Breast epithelium (tissue), 4 donors: ENCODE data around the gene RYK. TPM values are rescaled to one million over a fixed set of nuclear protein-coding genes. Genes with fewer than 3 reads are reported as not detected.

Experiments used
- DNase-seq, 2 donors: peaks; one replicate each; pipeline ENCODE4 v3.0.0-alpha.2; 2019; ENCODE audit warnings: low spot score in 2 of 2
- H3K27ac ChIP-seq, 2 donors: fragments of 200-600 bp; sonication (generic) in 1 of 2; one replicate each; pipeline ENCODE4 v1.5.1; 2016 to 2019; ENCODE audit warnings: mild to moderate bottlenecking in 1 of 2
- H3K27me3 ChIP-seq, 2 donors: fragments of 200-600 bp; sonication (generic) in 1 of 2; one replicate each; pipeline versions ENCODE4 v1.5.1 to v1.6.0; 2017 to 2019; ENCODE audit warnings: control low read depth in 1 of 2, mild to moderate bottlenecking in 1 of 2
- H3K36me3 ChIP-seq: fragments of 200-600 bp; one replicate; pipeline ENCODE4 v1.5.1; 2019
- H3K4me1 ChIP-seq, 2 donors: fragments of 200-600 bp; sonication (generic); one replicate each; pipeline ENCODE4 v1.5.1; 2016 to 2019; ENCODE audit warnings: control low read depth in 1 of 2
- H3K4me3 ChIP-seq, 3 donors: fragments of 200-600 bp; sonication (generic); 1 replicate in 2 of 3; 2 replicates in 1 of 3; pipeline ENCODE4 v1.5.1; 2016 to 2019; ENCODE audit warnings: mild to moderate bottlenecking in 3 of 3, moderate library complexity in 2 of 3
- H3K9me3 ChIP-seq, 2 donors: fragments of 200-600 bp; sonication (generic) in 1 of 2; one replicate each; pipeline ENCODE4 v1.5.1; 2016 to 2019; ENCODE audit warnings: control low read depth in 1 of 2
- POLR2A ChIP-seq: fragments of 450-650 bp; IDR thresholded peaks from one replicate; pipeline ENCODE4 v1.6.1; 2016; ENCODE audit warnings: antibody characterized with exemption, mild to moderate bottlenecking, moderate library complexity
- POLR2AphosphoS5 ChIP-seq, 3 donors: sonication (generic); formaldehyde crosslinking; IDR thresholded peaks; one replicate each; pipeline ENCODE4 v1.6.1; 2017; ENCODE audit warnings: antibody characterized with exemption in 3 of 3
- intact Hi-C: fragments of 100-400 bp; cut with DNase I; formaldehyde crosslinking; loops from one replicate; pipeline ENCODE4 v1.15.1; 2023; ENCODE audit warnings: low total_unique reads
- total RNA-seq, 3 donors: library from RNA; depleted of rRNA; stranded (reverse); fragments of >200 nt; gene quantifications; one replicate each; pipeline ENCODE4 v1.1.0, GENCODE V29; 2016
- TF ChIP-seq, protein P1 (sequence below), 3 donors: fragments of 450-650 bp; IDR thresholded peaks; one replicate each; pipeline ENCODE4 v1.5.1; 2016 to 2017; ENCODE audit warnings: antibody characterized with exemption in 3 of 3, mild to moderate bottlenecking in 3 of 3, moderate library complexity in 3 of 3

Gene RYK
- total RNA-seq, 3 donors from 2014 or later, result 77.9 to 153 (median 150) TPM

DNA sequence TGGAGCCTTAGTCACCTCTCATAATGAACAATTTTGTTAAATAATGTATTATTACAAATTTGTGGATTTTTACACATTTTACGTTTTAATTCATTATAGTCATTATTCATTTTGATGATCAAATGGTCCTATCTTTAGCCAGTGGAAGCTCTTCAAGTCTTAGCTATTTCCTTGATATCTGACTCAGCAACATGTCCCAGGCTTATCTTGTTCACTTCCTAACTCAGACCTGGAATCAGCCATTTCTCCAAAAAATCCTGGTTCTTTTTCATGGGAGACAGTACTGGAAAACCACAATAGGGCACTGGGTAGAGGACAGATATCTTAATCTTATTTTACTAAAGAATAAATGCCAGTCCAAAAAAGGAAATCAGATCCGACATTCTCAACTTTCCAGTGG lies 56.4 kb downstream of the RYK start:
- Histone ChIP-seq H3K4me3 (no peak overlapping the region), H3K9me3 (no peaks in the 10 kb centered on the region), H3K27ac (no peak overlapping the region), H3K27me3 (no peaks in the 10 kb centered on the region), H3K4me1 (no peaks in the 10 kb centered on the region), H3K36me3 (no peaks in the 10 kb centered on the region)
- TF ChIP-seq POLR2A (no peak), POLR2AphosphoS5 (IDR thresholded peaks at IDR 0.05) (no peak)
- TF ChIP-seq, protein P1, sequence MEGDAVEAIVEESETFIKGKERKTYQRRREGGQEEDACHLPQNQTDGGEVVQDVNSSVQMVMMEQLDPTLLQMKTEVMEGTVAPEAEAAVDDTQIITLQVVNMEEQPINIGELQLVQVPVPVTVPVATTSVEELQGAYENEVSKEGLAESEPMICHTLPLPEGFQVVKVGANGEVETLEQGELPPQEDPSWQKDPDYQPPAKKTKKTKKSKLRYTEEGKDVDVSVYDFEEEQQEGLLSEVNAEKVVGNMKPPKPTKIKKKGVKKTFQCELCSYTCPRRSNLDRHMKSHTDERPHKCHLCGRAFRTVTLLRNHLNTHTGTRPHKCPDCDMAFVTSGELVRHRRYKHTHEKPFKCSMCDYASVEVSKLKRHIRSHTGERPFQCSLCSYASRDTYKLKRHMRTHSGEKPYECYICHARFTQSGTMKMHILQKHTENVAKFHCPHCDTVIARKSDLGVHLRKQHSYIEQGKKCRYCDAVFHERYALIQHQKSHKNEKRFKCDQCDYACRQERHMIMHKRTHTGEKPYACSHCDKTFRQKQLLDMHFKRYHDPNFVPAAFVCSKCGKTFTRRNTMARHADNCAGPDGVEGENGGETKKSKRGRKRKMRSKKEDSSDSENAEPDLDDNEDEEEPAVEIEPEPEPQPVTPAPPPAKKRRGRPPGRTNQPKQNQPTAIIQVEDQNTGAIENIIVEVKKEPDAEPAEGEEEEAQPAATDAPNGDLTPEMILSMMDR (IDR thresholded peaks at IDR 0.05), result no peak
- intact Hi-C loops, result no loop called here
- no peak for DNase-seq

DNA sequence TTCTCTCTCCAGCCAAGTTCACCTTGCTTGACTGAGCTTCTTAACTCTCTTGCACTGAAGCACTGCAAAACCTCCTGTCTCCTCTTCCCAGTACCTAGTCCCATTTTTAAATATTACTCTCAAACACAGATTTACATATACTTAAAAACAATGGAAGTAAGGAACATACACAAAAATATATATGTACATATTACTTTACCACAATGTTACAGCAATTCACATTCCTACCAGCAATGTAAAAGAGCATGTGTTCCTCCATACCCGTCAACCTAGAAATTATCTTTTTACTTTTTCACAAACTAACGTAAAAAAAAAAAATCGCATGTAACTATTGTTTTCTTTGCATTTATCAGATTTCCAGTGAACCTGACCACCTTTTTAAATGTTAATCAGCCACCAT lies 60.4 kb downstream of the RYK start:
- no peak for DNase-seq
- Histone ChIP-seq H3K36me3 (no peaks in the 10 kb centered on the region), H3K27ac (no peak overlapping the region), H3K9me3 (no peaks in the 10 kb centered on the region), H3K27me3 (no peaks in the 10 kb centered on the region), H3K4me1 (no peaks in the 10 kb centered on the region), H3K4me3 (no peak overlapping the region)
- TF ChIP-seq POLR2A, result no peak
- intact Hi-C loops, result no loop called here

DNA sequence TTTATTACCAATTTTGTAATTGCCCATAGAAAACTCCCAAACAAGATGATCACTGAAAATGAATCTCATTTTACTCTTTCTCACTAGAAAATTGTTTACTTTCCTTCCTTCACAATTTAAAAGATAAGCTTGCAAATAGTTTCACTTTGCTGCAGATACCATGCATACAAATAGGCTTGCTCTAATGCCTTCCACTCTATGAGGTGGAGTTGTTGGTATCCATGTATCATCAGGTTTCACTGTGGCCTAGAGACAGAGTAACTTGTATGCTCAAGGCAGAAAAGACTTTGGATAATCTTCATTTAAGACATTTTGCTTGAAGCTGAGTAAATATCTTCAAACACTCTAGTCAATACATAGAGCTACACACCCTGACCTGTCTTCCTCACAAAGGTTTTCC lies 60.8 kb downstream of the RYK start:
- Histone ChIP-seq H3K36me3 (no peaks in the 10 kb centered on the region), H3K4me1 (no peaks in the 10 kb centered on the region), H3K27ac (no peak overlapping the region), H3K27me3 (no peaks in the 10 kb centered on the region), H3K4me3 (no peak overlapping the region), H3K9me3 (no peaks in the 10 kb centered on the region)
- no peak for DNase-seq
- TF ChIP-seq POLR2AphosphoS5 (IDR thresholded peaks at IDR 0.05) (no peak), POLR2A (no peak)
- TF ChIP-seq, protein P1 (IDR thresholded peaks at IDR 0.05), result no peak
- intact Hi-C loops, result no loop called here

DNA sequence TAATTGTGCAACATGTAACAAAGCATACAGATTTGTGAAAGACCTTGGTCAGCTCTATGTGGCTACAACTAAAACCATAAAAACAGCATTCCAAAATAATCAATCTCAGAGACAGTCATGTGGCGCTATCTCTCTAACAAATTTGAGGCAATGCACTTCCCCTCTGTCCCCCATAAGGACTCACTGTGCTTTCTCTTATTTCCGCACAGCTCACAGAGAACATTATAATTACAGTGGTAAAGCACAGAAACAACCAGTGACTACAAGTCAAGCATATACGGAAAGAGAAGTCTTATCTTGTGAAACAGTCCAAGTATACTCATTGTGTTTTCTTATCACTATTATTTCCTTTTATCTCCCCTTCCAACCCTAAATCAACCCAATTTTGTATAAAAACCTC lies 64.3 kb downstream of the RYK start:
- Histone ChIP-seq H3K9me3 (no peaks in the 10 kb centered on the region), H3K36me3 (no peaks in the 10 kb centered on the region), H3K4me1 (no peaks in the 10 kb centered on the region), H3K27ac (no peak overlapping the region), H3K4me3 (no peak overlapping the region), H3K27me3 (no peaks in the 10 kb centered on the region)
- TF ChIP-seq, protein P1 (IDR thresholded peaks at IDR 0.05), result no peak
- TF ChIP-seq POLR2A (no peak), POLR2AphosphoS5 (IDR thresholded peaks at IDR 0.05) (no peak)
- no peak for DNase-seq
- intact Hi-C loops, result no loop called here

DNA sequence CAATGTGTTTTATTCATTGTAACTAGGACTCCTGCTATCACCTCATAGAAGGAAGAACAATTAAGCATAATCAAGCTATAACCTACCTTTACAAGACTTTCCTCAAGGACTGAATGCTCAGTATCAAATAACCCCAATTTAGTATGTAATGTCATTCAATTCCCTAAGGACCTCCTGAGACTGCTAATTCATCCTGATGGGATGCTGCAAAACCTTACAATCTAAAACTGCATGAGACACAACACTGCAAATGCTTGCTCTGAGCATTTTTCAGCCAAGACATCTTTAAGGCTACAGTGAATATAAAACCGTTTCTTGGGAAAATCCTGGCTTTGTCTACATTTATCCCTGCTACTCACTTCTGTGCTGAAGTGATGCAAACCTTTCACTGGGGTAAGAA lies 69.9 kb downstream of the RYK start:
- intact Hi-C loops, result no loop called here
- Histone ChIP-seq H3K36me3 (no peaks in the 10 kb centered on the region), H3K4me3 (no peak overlapping the region), H3K27ac (no peak overlapping the region), H3K27me3 (no peaks in the 10 kb centered on the region), H3K4me1 (no peaks in the 10 kb centered on the region), H3K9me3 (no peaks in the 10 kb centered on the region)
- no peak for DNase-seq
- TF ChIP-seq, protein P1 (IDR thresholded peaks at IDR 0.05), result no peak

DNA sequence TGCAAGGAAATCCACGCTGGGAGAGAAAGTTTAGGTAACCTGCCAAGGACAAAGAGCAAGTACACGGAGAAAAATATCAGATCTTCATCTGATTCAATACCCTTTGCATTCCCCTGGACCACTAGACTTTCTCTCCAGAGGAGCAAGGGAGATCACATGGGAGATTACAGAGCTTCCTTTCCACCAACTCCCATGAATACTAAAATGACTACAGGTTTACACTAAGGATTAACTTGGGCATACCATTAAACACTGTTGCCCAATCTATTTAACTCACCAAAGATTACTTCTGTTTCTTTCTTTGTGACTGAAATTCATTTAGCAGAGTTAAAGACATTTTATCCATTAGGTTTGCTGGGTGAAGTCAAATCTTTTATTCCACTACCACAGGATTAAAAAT lies 71.2 kb downstream of the RYK start:
- H3K4me3 ChIP-seq, result no peak overlapping the region
- no peaks in the 10 kb centered on the region for H3K4me1 ChIP-seq
- intact Hi-C loops, result loop anchor here (2.0 kb wide), 1 partner anchor 41 kb away; no protein-coding TSS in a partner anchor
- H3K27me3 ChIP-seq, result no peaks in the 10 kb centered on the region
- H3K27ac ChIP-seq, result no peak overlapping the region
- no peak for DNase-seq
- H3K9me3 ChIP-seq, result no peaks in the 10 kb centered on the region
- TF ChIP-seq, protein P1 (IDR thresholded peaks at IDR 0.05), result no peak
- no peak for TF ChIP-seq POLR2A
- no peak for TF ChIP-seq POLR2AphosphoS5 (IDR thresholded peaks at IDR 0.05)
- H3K36me3 ChIP-seq, result no peaks in the 10 kb centered on the region
